Activated naive CD4-positive, alpha-beta T cell treated with anti-CD3 and anti-CD28 coated beads, Interleukin-2, amount 10 ng/mL, durations not matched to agents 7 days and 5 days (primary cell): ENCODE measurements around the gene NCAPG2.

Experiments used
- CTCF ChIA-PET: fragments of 350-600 bp; sonication (Branson Sonifier 250); formaldehyde crosslinking; loops from one replicate; lab custom pipeline; 2021; ENCODE audit warnings: antibody characterized with exemption; lab: Charles Lee
- DNase-seq: peaks from one replicate; pipeline ENCODE4 v3.0.0-alpha.2; 2020
- H3K27ac Mint-ChIP-seq: one replicate; pipeline ENCODE4 v1.8.0; 2021; ENCODE audit warnings: mild to moderate bottlenecking, moderate library complexity, mixed read lengths
- H3K27me3 Mint-ChIP-seq: one replicate; pipeline ENCODE4 v1.8.0; 2021; ENCODE audit warnings: mild to moderate bottlenecking, mixed read lengths
- H3K36me3 Mint-ChIP-seq: one replicate; pipeline ENCODE4 v1.8.0; 2021; ENCODE audit warnings: mixed read lengths
- H3K4me1 Mint-ChIP-seq: one replicate; pipeline ENCODE4 v1.8.0; 2021; ENCODE audit warnings: mixed read lengths
- H3K4me3 Mint-ChIP-seq: one replicate; pipeline ENCODE4 v1.8.0; 2021; ENCODE audit warnings: mild to moderate bottlenecking, moderate library complexity, mixed read lengths
- H3K9me3 Mint-ChIP-seq: one replicate; pipeline ENCODE4 v1.8.0; 2021; ENCODE audit warnings: mixed read lengths

NCAPG2 gene

GRCh38 chr7:158740657-158741293, 36.2 kb upstream of the NCAPG2 start:
- no peak for DNase-seq
- CTCF ChIA-PET, result interaction anchor here (1.7 kb wide), 1 partner anchor 236 kb away, joined by 7 read pairs; no protein-coding TSS in a partner anchor
- peaks cover 77% of the 10 kb centered on the region for H3K36me3 Mint-ChIP-seq
- no peaks in the 10 kb centered on the region for H3K9me3 Mint-ChIP-seq
- no peaks in the 10 kb centered on the region for H3K27me3 Mint-ChIP-seq
- H3K4me1 Mint-ChIP-seq, result no peaks in the 10 kb centered on the region
- no peak overlapping the region for H3K4me3 Mint-ChIP-seq
- no peak overlapping the region for H3K27ac Mint-ChIP-seq

GRCh38 chr7:158740013-158740656, 35.5 kb upstream of the NCAPG2 start:
- Mint-ChIP-seq H3K36me3 (peaks cover 78% of the 10 kb centered on the region), H3K27me3 (no peaks in the 10 kb centered on the region), H3K4me1 (no peaks in the 10 kb centered on the region), H3K27ac (peak overlapping the region; percentile 47), H3K4me3 (no peak overlapping the region), H3K9me3 (no peaks in the 10 kb centered on the region)
- DNase-seq, result no peak
- CTCF ChIA-PET, result no interaction called here

- CTCF ChIA-PET, result no interaction called here
- Mint-ChIP-seq H3K27ac (no peak overlapping the region), H3K4me3 (no peak overlapping the region), H3K4me1 (no peaks in the 10 kb centered on the region), H3K27me3 (no peaks in the 10 kb centered on the region), H3K36me3 (peaks cover 81% of the 10 kb centered on the region), H3K9me3 (no peaks in the 10 kb centered on the region)
- no peak for DNase-seq
Observed at GRCh38 chr7:158738841-158739240, 34.2 kb upstream of the NCAPG2 start.

- no peak for DNase-seq
- Mint-ChIP-seq H3K36me3 (peaks cover 72% of the 10 kb centered on the region), H3K4me3 (no peak overlapping the region), H3K27ac (peak overlapping the region; percentile 1), H3K4me1 (peaks cover under 1% of the 10 kb centered on the region), H3K27me3 (no peaks in the 10 kb centered on the region), H3K9me3 (no peaks in the 10 kb centered on the region)
- CTCF ChIA-PET, result no interaction called here
Observed at GRCh38 chr7:158737064-158737695, 32.6 kb upstream of the NCAPG2 start.

- peaks cover 4% of the 10 kb centered on the region for H3K4me1 Mint-ChIP-seq
- H3K4me3 Mint-ChIP-seq, result no peak overlapping the region
- peaks cover 69% of the 10 kb centered on the region for H3K36me3 Mint-ChIP-seq
- no peak overlapping the region for H3K27ac Mint-ChIP-seq
- DNase-seq, result no peak
- no peaks in the 10 kb centered on the region for H3K9me3 Mint-ChIP-seq
- CTCF ChIA-PET, result no interaction called here
- H3K27me3 Mint-ChIP-seq, result no peaks in the 10 kb centered on the region
Observed at GRCh38 chr7:158735935-158736334, 31.3 kb upstream of the NCAPG2 start.

- Mint-ChIP-seq H3K4me3 (no peak overlapping the region), H3K4me1 (peaks cover 13% of the 10 kb centered on the region), H3K27me3 (no peaks in the 10 kb centered on the region), H3K36me3 (peaks cover 67% of the 10 kb centered on the region), H3K27ac (peak overlapping the region; percentile 2), H3K9me3 (no peaks in the 10 kb centered on the region)
- no peak for DNase-seq
- CTCF ChIA-PET, result no interaction called here
Observed at GRCh38 chr7:158734861-158735260, 30.3 kb upstream of the NCAPG2 start.

GRCh38 chr7:158733775-158734494, 29.3 kb upstream of the NCAPG2 start:
- Mint-ChIP-seq H3K4me3 (no peak overlapping the region), H3K36me3 (peaks cover 65% of the 10 kb centered on the region), H3K27me3 (no peaks in the 10 kb centered on the region), H3K27ac (no peak overlapping the region), H3K4me1 (peaks cover 15% of the 10 kb centered on the region), H3K9me3 (no peaks in the 10 kb centered on the region)
- CTCF ChIA-PET, result interaction anchor here (0.8 to 1.3 kb wide), 4 partner anchors 11 to 243 kb away, joined by 3 to 5 read pairs (median 3); no protein-coding TSS in a partner anchor
- no peak for DNase-seq

- H3K27ac Mint-ChIP-seq, result no peak overlapping the region
- peaks cover 60% of the 10 kb centered on the region for H3K36me3 Mint-ChIP-seq
- no peaks in the 10 kb centered on the region for H3K9me3 Mint-ChIP-seq
- no peak for DNase-seq
- CTCF ChIA-PET, result interaction anchor here (0.8 to 1.4 kb wide), 6 partner anchors 10 to 244 kb away, joined by 3 to 5 read pairs (median 4); no protein-coding TSS in a partner anchor
- peaks cover 15% of the 10 kb centered on the region for H3K4me1 Mint-ChIP-seq
- no peaks in the 10 kb centered on the region for H3K27me3 Mint-ChIP-seq
- H3K4me3 Mint-ChIP-seq, result no peak overlapping the region
Observed at GRCh38 chr7:158733220-158733519, 28.6 kb upstream of the NCAPG2 start.

- no peak overlapping the region for H3K27ac Mint-ChIP-seq
- no peak overlapping the region for H3K4me3 Mint-ChIP-seq
- DNase-seq, result no peak
- H3K27me3 Mint-ChIP-seq, result no peaks in the 10 kb centered on the region
- H3K36me3 Mint-ChIP-seq, result peaks cover 59% of the 10 kb centered on the region
- CTCF ChIA-PET, result interaction anchor here (1.0 to 1.4 kb wide), 4 partner anchors 15 to 244 kb away, joined by 3 to 5 read pairs (median 4); no protein-coding TSS in a partner anchor
- peaks cover 17% of the 10 kb centered on the region for H3K4me1 Mint-ChIP-seq
- no peaks in the 10 kb centered on the region for H3K9me3 Mint-ChIP-seq
Observed at GRCh38 chr7:158732494-158733219, 28.1 kb upstream of the NCAPG2 start.

- CTCF ChIA-PET, result no interaction called here
- DNase-seq, result no peak
- H3K27me3 Mint-ChIP-seq, result no peaks in the 10 kb centered on the region
- no peaks in the 10 kb centered on the region for H3K9me3 Mint-ChIP-seq
- no peak overlapping the region for H3K27ac Mint-ChIP-seq
- H3K4me3 Mint-ChIP-seq, result no peak overlapping the region
- H3K4me1 Mint-ChIP-seq, result peaks cover 17% of the 10 kb centered on the region
- H3K36me3 Mint-ChIP-seq, result peaks cover 50% of the 10 kb centered on the region
Observed at GRCh38 chr7:158731761-158732160, 27.2 kb upstream of the NCAPG2 start.

GRCh38 chr7:158730383-158731346, 26.1 kb upstream of the NCAPG2 start:
- Mint-ChIP-seq H3K9me3 (no peaks in the 10 kb centered on the region), H3K4me3 (no peak overlapping the region), H3K4me1 (peaks cover 17% of the 10 kb centered on the region), H3K36me3 (peaks cover 41% of the 10 kb centered on the region), H3K27me3 (no peaks in the 10 kb centered on the region), H3K27ac (peak overlapping the region; percentile 4)
- no peak for DNase-seq
- CTCF ChIA-PET, result no interaction called here

GRCh38 chr7:158729646-158730382, 25.2 kb upstream of the NCAPG2 start:
- Mint-ChIP-seq H3K9me3 (no peaks in the 10 kb centered on the region), H3K36me3 (peaks cover 33% of the 10 kb centered on the region), H3K27me3 (no peaks in the 10 kb centered on the region), H3K4me1 (peaks cover 17% of the 10 kb centered on the region), H3K27ac (peak overlapping the region; percentile 43), H3K4me3 (no peak overlapping the region)
- CTCF ChIA-PET, result no interaction called here
- DNase-seq, result no peak
